Liver (tissue), 9 donors: ENCODE measurements around the gene TMEM61. TPM values are rescaled to one million over a fixed set of nuclear protein-coding genes. Genes with fewer than 3 reads are reported as not detected.

Source experiments
- DNase-seq: peaks from one replicate; pipeline ENCODE4 v3.0.0-alpha.2; 2017; ENCODE audit warnings: low spot score
- H3K27ac ChIP-seq, 2 donors: one replicate each; pipeline ENCODE4 v1.7.0; 2013; ENCODE audit warnings: inconsistent platforms in 2 of 2, low read length in 2 of 2, control low read depth in 1 of 2, low read depth in 1 of 2, mild to moderate bottlenecking in 1 of 2
- H3K27me3 ChIP-seq, 4 donors: one replicate each; pipeline versions ENCODE4 v1.6.1 to v1.7.0; 2013; ENCODE audit warnings: low read length in 3 of 4, inconsistent platforms in 1 of 4, mild to moderate bottlenecking in 1 of 4, moderate library complexity in 1 of 4; ENCODE audit not compliant: control insufficient read depth in 4 of 4, insufficient read depth in 4 of 4
- H3K36me3 ChIP-seq, 4 donors: one replicate each; pipeline versions ENCODE4 v1.6.1 to v1.7.0; 2013; ENCODE audit warnings: low read length in 3 of 4, mild to moderate bottlenecking in 3 of 4, low read depth in 1 of 4, moderate library complexity in 1 of 4; ENCODE audit not compliant: control insufficient read depth in 4 of 4, insufficient read depth in 3 of 4
- H3K4me1 ChIP-seq, 4 donors: one replicate each; pipeline versions ENCODE4 v1.6.1 to v1.7.0; 2013; ENCODE audit warnings: low read length in 3 of 4, mild to moderate bottlenecking in 3 of 4, moderate library complexity in 1 of 4; ENCODE audit not compliant: control insufficient read depth in 4 of 4, insufficient read depth in 4 of 4
- H3K4me3 ChIP-seq, 3 donors: one replicate each; pipeline versions ENCODE4 v1.6.1 to v1.7.0; 2013; ENCODE audit warnings: low read length in 3 of 3, control low read depth in 1 of 3, low read depth in 1 of 3, mild to moderate bottlenecking in 1 of 3
- H3K9ac ChIP-seq, 2 donors: one replicate each; pipeline ENCODE4 v1.7.0; 2013; ENCODE audit warnings: low read length in 2 of 2, mild to moderate bottlenecking in 2 of 2, moderate library complexity in 2 of 2, control low read depth in 1 of 2, low read depth in 1 of 2
- H3K9me3 ChIP-seq, 4 donors: one replicate each; pipeline versions ENCODE4 v1.6.1 to v1.7.0; 2013; ENCODE audit warnings: low read length in 3 of 4; ENCODE audit not compliant: control insufficient read depth in 4 of 4
- ATF3 ChIP-seq: IDR thresholded peaks from 2 replicates; pipeline ENCODE4 v1.6.1; 2016; ENCODE audit warnings: antibody characterized with exemption
- EGR1 ChIP-seq, 2 donors: IDR thresholded peaks; 2 replicates each; pipeline ENCODE4 v1.6.1; 2016 to 2018; ENCODE audit warnings: antibody characterized with exemption in 2 of 2, low read depth in 2 of 2
- FOXA1 ChIP-seq: IDR thresholded peaks from 2 replicates; pipeline ENCODE4 v1.6.1; 2016; ENCODE audit warnings: antibody characterized with exemption
- FOXA2 ChIP-seq: IDR thresholded peaks from 2 replicates; pipeline ENCODE4 v1.6.1; 2016; ENCODE audit warnings: antibody characterized with exemption
- GABPA ChIP-seq, 2 donors: IDR thresholded peaks in 1 of 2; conservative IDR thresholded peaks in 1 of 2; 2 replicates each; pipeline ENCODE4 v1.6.1; 2016; ENCODE audit warnings: antibody characterized with exemption in 2 of 2, mild to moderate bottlenecking in 1 of 2, moderate library complexity in 1 of 2
- HNF4A ChIP-seq, 2 donors: conservative IDR thresholded peaks; 2 replicates each; pipeline ENCODE4 v1.6.1; 2016; ENCODE audit warnings: antibody characterized with exemption in 2 of 2, mild to moderate bottlenecking in 2 of 2
- HNF4G ChIP-seq: IDR thresholded peaks from 2 replicates; pipeline ENCODE4 v1.6.1; 2016; ENCODE audit warnings: antibody characterized with exemption
- NR2F2 ChIP-seq: IDR thresholded peaks from 2 replicates; pipeline ENCODE4 v1.6.1; 2016; ENCODE audit warnings: antibody characterized with exemption
- RAD21 ChIP-seq, 2 donors: IDR thresholded peaks; 2 replicates each; pipeline ENCODE4 v1.6.1; 2016; ENCODE audit warnings: antibody characterized with exemption in 2 of 2, mild to moderate bottlenecking in 2 of 2
- RXRA ChIP-seq, 2 donors: IDR thresholded peaks; 2 replicates each; pipeline ENCODE4 v1.6.1; 2017 to 2018; ENCODE audit warnings: antibody characterized with exemption in 2 of 2, mild to moderate bottlenecking in 1 of 2
- SP1 ChIP-seq: IDR thresholded peaks from 2 replicates; pipeline ENCODE4 v1.6.1; 2018; ENCODE audit warnings: antibody characterized with exemption, mild to moderate bottlenecking
- TAF1 ChIP-seq: conservative IDR thresholded peaks from 2 replicates; pipeline ENCODE4 v1.6.1; 2016; ENCODE audit warnings: antibody characterized with exemption, mild to moderate bottlenecking
- YY1 ChIP-seq: IDR thresholded peaks from 2 replicates; pipeline ENCODE4 v1.6.1; 2016; ENCODE audit warnings: antibody characterized with exemption, mild to moderate bottlenecking
- ZBTB33 ChIP-seq: IDR thresholded peaks from 2 replicates; pipeline ENCODE4 v1.6.1; 2016; ENCODE audit warnings: antibody characterized with exemption
- WGBS: extraction: QIAGEN DNeasy Blood & Tissue Kit; methylation state at CpG from one replicate; pipeline ENCODE4 v1.1.7; 2013; 5-methylcytosine and 5-hydroxymethylcytosine counted together
- polyA plus RNA-seq, 2 donors: library from polyadenylated mRNA; stranded (reverse) in 1 of 2; unstranded in 1 of 2; fragments of 200-250 nt in 1 of 2; fragments of >200 nt in 1 of 2; fragmentation: Nextera tagmentation in 1 of 2; extraction: Ambion mirVana in 1 of 2; gene quantifications; one replicate each; pipeline versions ENCODE4 v1.2.1 to v1.2.3, GENCODE V29; 2013 to 2015
- total RNA-seq, 2 donors: library from RNA; depleted of rRNA; stranded (reverse); fragments of >200 nt; gene quantifications; one replicate each; pipeline ENCODE4 v1.2.3, GENCODE V29; 2014
- TF ChIP-seq, protein P1 (sequence below): fragments of 150-350 bp; IDR thresholded peaks from 2 replicates; pipeline ENCODE4 v1.5.1; 2017; ENCODE audit warnings: improper control_type of control experiment, low read depth, low read length; ENCODE audit not compliant: missing input control
- TF ChIP-seq, protein P2 (sequence below): IDR thresholded peaks from 2 replicates; pipeline ENCODE4 v1.6.1; 2016; ENCODE audit warnings: antibody characterized with exemption, mild to moderate bottlenecking
- donor health status: healthy.
- donor health status: healthy.
- donor health status: healthy.
- donor health status: healthy.
- donor health status: healthy.

Gene TMEM61
- total and polyA plus RNA-seq, 4 donors = not detected

GRCh38 chr1:54950369-54951163 is 29.9 kb upstream of the TMEM61 start:
- Histone ChIP-seq H3K27me3 (no peaks in the 10 kb centered on the region), H3K27ac (no peak overlapping the region), H3K36me3 (no peaks in the 10 kb centered on the region), H3K9me3 (no peaks in the 10 kb centered on the region), H3K4me1 (peaks cover 0 to 5% (median 4%) of the 10 kb centered on the region in 4 donors), H3K9ac (no peak overlapping the region), H3K4me3 (no peak overlapping the region)
- peak; percentile 90 to 92 for TF ChIP-seq RAD21 (IDR thresholded peaks at IDR 0.05)
- peak; percentile 36 to 47 for TF ChIP-seq HNF4A (conservative IDR thresholded peaks at IDR 0.05)
- no peak for TF ChIP-seq FOXA2
- TF ChIP-seq HNF4G = no peak
- TF ChIP-seq RXRA (IDR thresholded peaks at IDR 0.05) = peak; percentile 18 to 24
- TF ChIP-seq, protein P1, sequence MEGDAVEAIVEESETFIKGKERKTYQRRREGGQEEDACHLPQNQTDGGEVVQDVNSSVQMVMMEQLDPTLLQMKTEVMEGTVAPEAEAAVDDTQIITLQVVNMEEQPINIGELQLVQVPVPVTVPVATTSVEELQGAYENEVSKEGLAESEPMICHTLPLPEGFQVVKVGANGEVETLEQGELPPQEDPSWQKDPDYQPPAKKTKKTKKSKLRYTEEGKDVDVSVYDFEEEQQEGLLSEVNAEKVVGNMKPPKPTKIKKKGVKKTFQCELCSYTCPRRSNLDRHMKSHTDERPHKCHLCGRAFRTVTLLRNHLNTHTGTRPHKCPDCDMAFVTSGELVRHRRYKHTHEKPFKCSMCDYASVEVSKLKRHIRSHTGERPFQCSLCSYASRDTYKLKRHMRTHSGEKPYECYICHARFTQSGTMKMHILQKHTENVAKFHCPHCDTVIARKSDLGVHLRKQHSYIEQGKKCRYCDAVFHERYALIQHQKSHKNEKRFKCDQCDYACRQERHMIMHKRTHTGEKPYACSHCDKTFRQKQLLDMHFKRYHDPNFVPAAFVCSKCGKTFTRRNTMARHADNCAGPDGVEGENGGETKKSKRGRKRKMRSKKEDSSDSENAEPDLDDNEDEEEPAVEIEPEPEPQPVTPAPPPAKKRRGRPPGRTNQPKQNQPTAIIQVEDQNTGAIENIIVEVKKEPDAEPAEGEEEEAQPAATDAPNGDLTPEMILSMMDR = peak; percentile 80
- TF ChIP-seq, protein P2, sequence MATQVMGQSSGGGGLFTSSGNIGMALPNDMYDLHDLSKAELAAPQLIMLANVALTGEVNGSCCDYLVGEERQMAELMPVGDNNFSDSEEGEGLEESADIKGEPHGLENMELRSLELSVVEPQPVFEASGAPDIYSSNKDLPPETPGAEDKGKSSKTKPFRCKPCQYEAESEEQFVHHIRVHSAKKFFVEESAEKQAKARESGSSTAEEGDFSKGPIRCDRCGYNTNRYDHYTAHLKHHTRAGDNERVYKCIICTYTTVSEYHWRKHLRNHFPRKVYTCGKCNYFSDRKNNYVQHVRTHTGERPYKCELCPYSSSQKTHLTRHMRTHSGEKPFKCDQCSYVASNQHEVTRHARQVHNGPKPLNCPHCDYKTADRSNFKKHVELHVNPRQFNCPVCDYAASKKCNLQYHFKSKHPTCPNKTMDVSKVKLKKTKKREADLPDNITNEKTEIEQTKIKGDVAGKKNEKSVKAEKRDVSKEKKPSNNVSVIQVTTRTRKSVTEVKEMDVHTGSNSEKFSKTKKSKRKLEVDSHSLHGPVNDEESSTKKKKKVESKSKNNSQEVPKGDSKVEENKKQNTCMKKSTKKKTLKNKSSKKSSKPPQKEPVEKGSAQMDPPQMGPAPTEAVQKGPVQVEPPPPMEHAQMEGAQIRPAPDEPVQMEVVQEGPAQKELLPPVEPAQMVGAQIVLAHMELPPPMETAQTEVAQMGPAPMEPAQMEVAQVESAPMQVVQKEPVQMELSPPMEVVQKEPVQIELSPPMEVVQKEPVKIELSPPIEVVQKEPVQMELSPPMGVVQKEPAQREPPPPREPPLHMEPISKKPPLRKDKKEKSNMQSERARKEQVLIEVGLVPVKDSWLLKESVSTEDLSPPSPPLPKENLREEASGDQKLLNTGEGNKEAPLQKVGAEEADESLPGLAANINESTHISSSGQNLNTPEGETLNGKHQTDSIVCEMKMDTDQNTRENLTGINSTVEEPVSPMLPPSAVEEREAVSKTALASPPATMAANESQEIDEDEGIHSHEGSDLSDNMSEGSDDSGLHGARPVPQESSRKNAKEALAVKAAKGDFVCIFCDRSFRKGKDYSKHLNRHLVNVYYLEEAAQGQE = no peak
- peak; percentile 75 for TF ChIP-seq YY1
- TF ChIP-seq NR2F2 = no peak
- WGBS = 28% methylated on average over 27 of the region's 27 CpGs
- DNase-seq = peak; percentile 73

DNA sequence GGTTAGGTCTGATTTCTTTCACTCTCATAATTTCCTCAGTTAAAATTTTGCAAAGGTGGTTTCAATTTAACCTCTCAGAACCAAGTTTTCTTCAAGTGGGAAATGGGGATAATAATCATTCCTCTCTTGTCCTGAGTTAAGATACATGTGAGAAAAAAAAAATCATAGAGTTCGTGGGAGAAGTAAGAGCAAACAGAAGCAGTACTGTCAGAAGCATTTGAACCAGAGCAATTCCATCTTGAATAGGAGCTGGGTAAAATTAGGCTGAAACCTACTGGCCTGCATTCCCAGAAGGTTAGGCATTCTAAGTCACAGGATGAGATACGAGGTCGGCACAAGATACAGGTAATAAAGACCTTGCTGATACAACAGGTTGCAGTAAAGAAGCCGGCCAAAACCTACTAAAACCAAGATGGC is 28.6 kb upstream of the TMEM61 start:
- H3K9ac ChIP-seq = no peak overlapping the region
- H3K9me3 ChIP-seq = no peaks in the 10 kb centered on the region
- peaks cover 0 to 5% (median 4%) of the 10 kb centered on the region in 4 donors for H3K4me1 ChIP-seq
- H3K4me3 ChIP-seq = no peak overlapping the region
- WGBS = 93% methylated on average over 4 of the region's 4 CpGs
- no peak for DNase-seq
- no peak overlapping the region for H3K27ac ChIP-seq
- no peaks in the 10 kb centered on the region for H3K36me3 ChIP-seq
- no peaks in the 10 kb centered on the region for H3K27me3 ChIP-seq
- no peak for TF ChIP-seq TAF1
- no peak for TF ChIP-seq ATF3
- TF ChIP-seq HNF4G = no peak
- TF ChIP-seq YY1 = no peak
- TF ChIP-seq ZBTB33 = no peak
- TF ChIP-seq GABPA (IDR thresholded peaks at IDR 0.05 in 1 of 2, conservative IDR thresholded peaks at IDR 0.05 in 1 of 2) = no peak
- TF ChIP-seq HNF4A (conservative IDR thresholded peaks at IDR 0.05) = no peak
- TF ChIP-seq RXRA (IDR thresholded peaks at IDR 0.05) = no peak
- no peak for TF ChIP-seq EGR1 (IDR thresholded peaks at IDR 0.05; ENCODE audit: low read depth in 2 of 2)
- TF ChIP-seq SP1 = no peak
- TF ChIP-seq, protein P1 = no peak
- TF ChIP-seq FOXA1 = no peak
- TF ChIP-seq, protein P2 = no peak
